ENCODE results near the gene MAPK8IP3.

The MAPK8IP3 gene

DNA sequence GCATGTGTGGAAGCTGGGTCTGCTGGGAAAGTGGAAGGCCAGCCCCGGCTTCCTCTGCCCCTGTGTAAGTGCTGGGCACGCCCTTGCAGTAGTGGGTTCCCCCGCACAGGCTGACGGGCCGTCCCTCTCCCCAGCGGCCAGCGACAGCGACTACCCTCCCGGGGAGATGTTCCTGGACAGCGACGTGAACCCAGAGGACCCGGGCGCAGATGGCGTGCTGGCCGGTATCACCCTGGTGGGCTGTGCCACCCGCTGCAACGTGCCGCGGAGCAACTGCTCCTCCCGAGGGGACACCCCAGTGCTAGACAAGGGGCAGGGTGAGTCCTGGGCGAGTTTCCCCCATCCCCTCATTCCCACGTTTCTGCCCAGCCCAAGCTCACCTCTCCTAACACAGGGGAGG lies 59.8 kb downstream of the MAPK8IP3 start:
- TF ChIP-seq EGR1 (IDR thresholded peaks at IDR 0.05) (no peak), CREB1 (IDR thresholded peaks at IDR 0.05; ENCODE audit: low read depth) (no peak), ZBTB7A (IDR thresholded peaks at IDR 0.05; ENCODE audit: low read depth) (no peak), EP300 (IDR thresholded peaks at IDR 0.05; ENCODE audit: borderline replicate concordance) (no peak)
- TF ChIP-seq, protein P1, sequence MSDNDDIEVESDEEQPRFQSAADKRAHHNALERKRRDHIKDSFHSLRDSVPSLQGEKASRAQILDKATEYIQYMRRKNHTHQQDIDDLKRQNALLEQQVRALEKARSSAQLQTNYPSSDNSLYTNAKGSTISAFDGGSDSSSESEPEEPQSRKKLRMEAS (IDR thresholded peaks at IDR 0.05), result no peak

DNA sequence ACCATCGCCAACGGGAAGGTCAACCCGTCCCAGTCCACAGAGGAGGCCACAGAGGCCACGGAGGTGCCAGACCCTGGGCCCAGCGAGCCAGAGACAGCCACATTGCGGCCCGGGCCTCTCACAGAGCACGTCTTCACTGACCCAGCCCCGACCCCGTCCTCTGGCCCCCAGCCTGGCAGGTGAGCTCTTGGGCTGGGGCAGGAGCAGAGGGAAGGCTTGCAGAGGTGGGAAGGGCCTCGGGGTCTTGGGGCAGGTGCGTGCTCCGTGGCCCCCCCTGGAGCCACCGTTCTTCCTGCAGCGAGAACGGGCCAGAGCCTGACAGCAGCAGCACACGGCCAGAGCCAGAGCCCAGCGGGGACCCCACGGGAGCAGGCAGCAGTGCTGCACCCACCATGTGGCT lies 60.2 kb downstream of the MAPK8IP3 start:
- TF ChIP-seq CREB1 (IDR thresholded peaks at IDR 0.05; ENCODE audit: low read depth) (no peak), ZBTB7A (IDR thresholded peaks at IDR 0.05; ENCODE audit: low read depth) (no peak), NFIC (IDR thresholded peaks at IDR 0.05) (no peak), CEBPB (IDR thresholded peaks at IDR 0.05) (no peak), TAF1 (IDR thresholded peaks at IDR 0.05; ENCODE audit: low read depth) (no peak), YY1 (IDR thresholded peaks at IDR 0.05; ENCODE audit: low read depth) (no peak), TCF12 (IDR thresholded peaks at IDR 0.05; ENCODE audit: low read depth) (no peak), EP300 (IDR thresholded peaks at IDR 0.05; ENCODE audit: borderline replicate concordance) (no peak), FOXM1 (IDR thresholded peaks at IDR 0.05; ENCODE audit: borderline replicate concordance, low read depth) (no peak), TEAD4 (IDR thresholded peaks at IDR 0.05) (no peak)
- TF ChIP-seq, protein P2, sequence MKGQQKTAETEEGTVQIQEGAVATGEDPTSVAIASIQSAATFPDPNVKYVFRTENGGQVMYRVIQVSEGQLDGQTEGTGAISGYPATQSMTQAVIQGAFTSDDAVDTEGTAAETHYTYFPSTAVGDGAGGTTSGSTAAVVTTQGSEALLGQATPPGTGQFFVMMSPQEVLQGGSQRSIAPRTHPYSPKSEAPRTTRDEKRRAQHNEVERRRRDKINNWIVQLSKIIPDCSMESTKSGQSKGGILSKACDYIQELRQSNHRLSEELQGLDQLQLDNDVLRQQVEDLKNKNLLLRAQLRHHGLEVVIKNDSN (IDR thresholded peaks at IDR 0.05), result no peak
- TF ChIP-seq, protein P1 (IDR thresholded peaks at IDR 0.05), result no peak
- TF ChIP-seq, protein P3, sequence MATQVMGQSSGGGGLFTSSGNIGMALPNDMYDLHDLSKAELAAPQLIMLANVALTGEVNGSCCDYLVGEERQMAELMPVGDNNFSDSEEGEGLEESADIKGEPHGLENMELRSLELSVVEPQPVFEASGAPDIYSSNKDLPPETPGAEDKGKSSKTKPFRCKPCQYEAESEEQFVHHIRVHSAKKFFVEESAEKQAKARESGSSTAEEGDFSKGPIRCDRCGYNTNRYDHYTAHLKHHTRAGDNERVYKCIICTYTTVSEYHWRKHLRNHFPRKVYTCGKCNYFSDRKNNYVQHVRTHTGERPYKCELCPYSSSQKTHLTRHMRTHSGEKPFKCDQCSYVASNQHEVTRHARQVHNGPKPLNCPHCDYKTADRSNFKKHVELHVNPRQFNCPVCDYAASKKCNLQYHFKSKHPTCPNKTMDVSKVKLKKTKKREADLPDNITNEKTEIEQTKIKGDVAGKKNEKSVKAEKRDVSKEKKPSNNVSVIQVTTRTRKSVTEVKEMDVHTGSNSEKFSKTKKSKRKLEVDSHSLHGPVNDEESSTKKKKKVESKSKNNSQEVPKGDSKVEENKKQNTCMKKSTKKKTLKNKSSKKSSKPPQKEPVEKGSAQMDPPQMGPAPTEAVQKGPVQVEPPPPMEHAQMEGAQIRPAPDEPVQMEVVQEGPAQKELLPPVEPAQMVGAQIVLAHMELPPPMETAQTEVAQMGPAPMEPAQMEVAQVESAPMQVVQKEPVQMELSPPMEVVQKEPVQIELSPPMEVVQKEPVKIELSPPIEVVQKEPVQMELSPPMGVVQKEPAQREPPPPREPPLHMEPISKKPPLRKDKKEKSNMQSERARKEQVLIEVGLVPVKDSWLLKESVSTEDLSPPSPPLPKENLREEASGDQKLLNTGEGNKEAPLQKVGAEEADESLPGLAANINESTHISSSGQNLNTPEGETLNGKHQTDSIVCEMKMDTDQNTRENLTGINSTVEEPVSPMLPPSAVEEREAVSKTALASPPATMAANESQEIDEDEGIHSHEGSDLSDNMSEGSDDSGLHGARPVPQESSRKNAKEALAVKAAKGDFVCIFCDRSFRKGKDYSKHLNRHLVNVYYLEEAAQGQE (IDR thresholded peaks at IDR 0.05; ENCODE audit: low read depth), result no peak

- TF ChIP-seq, protein P2 (IDR thresholded peaks at IDR 0.05), result no peak
- TF ChIP-seq CEBPB (IDR thresholded peaks at IDR 0.05), result no peak
- TF ChIP-seq TEAD4 (IDR thresholded peaks at IDR 0.05), result no peak
- TF ChIP-seq TCF12 (IDR thresholded peaks at IDR 0.05; ENCODE audit: low read depth), result no peak
- no peak for TF ChIP-seq FOXM1 (IDR thresholded peaks at IDR 0.05; ENCODE audit: borderline replicate concordance, low read depth)
- TF ChIP-seq TAF1 (IDR thresholded peaks at IDR 0.05; ENCODE audit: low read depth), result no peak
- no peak for TF ChIP-seq YY1 (IDR thresholded peaks at IDR 0.05; ENCODE audit: low read depth)
- TF ChIP-seq, protein P3 (IDR thresholded peaks at IDR 0.05; ENCODE audit: low read depth), result no peak
- no peak for TF ChIP-seq CREB1 (IDR thresholded peaks at IDR 0.05; ENCODE audit: low read depth)
- no peak for TF ChIP-seq NFIC (IDR thresholded peaks at IDR 0.05)
- no peak for TF ChIP-seq RAD21 (IDR thresholded peaks at IDR 0.05; ENCODE audit: low read depth)
- no peak for TF ChIP-seq EP300 (IDR thresholded peaks at IDR 0.05; ENCODE audit: borderline replicate concordance)
- TF ChIP-seq ZBTB7A (IDR thresholded peaks at IDR 0.05; ENCODE audit: low read depth), result no peak
- TF ChIP-seq, protein P1 (IDR thresholded peaks at IDR 0.05), result no peak
- no peak for TF ChIP-seq EGR1 (IDR thresholded peaks at IDR 0.05)
Measured at GRCh38 chr16:1766701-1767100, 60.7 kb downstream of the MAPK8IP3 start.

DNA sequence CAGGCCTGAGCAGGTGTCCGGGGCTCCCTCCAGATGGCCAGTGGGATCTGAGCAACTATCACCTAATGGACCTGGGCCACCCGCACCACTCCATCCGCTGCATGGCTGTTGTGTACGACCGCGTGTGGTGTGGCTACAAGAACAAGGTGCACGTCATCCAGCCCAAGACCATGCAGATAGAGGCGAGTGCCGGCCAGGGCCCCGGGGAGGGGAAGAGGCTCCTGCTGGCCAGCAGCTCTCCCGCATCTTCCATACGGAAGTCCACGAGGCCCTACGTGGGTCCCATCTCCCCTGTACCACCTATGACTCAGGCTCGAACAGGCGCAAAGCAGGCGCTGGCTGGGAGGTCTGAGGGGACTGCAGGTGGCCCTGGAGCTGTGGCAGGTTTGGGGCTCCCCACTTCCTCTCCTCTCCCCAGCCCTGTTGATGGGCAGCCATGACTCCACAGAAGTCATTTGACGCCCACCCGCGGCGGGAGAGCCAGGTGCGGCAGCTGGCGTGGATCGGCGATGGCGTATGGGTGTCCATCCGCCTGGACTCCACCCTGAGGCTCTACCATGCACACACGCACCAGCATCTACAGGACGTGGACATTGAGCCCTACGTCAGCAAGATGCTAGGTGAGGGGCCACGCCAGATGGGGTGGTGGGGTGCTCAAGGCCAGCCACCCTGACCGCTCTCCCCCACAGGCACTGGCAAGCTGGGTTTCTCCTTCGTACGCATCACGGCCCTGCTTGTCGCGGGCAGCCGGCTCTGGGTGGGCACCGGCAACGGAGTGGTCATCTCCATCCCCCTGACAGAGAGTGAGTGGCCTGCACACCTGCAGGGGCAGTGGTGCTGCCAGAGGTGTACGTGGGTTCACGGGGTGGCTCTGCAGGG lies 61.4 kb downstream of the MAPK8IP3 start:
- TF ChIP-seq TCF12 (IDR thresholded peaks at IDR 0.05; ENCODE audit: low read depth) (no peak), YY1 (IDR thresholded peaks at IDR 0.05; ENCODE audit: low read depth) (no peak), FOXM1 (IDR thresholded peaks at IDR 0.05; ENCODE audit: borderline replicate concordance, low read depth) (no peak), CEBPB (IDR thresholded peaks at IDR 0.05) (no peak), TEAD4 (IDR thresholded peaks at IDR 0.05) (no peak), TAF1 (IDR thresholded peaks at IDR 0.05; ENCODE audit: low read depth) (no peak), EP300 (IDR thresholded peaks at IDR 0.05; ENCODE audit: borderline replicate concordance) (no peak), RAD21 (IDR thresholded peaks at IDR 0.05; ENCODE audit: low read depth) (no peak), CREB1 (IDR thresholded peaks at IDR 0.05; ENCODE audit: low read depth) (no peak), ZBTB7A (IDR thresholded peaks at IDR 0.05; ENCODE audit: low read depth) (no peak), EGR1 (IDR thresholded peaks at IDR 0.05) (no peak), NFIC (IDR thresholded peaks at IDR 0.05) (no peak)
- TF ChIP-seq, protein P3 (IDR thresholded peaks at IDR 0.05; ENCODE audit: low read depth), result no peak
- TF ChIP-seq, protein P2 (IDR thresholded peaks at IDR 0.05), result no peak
- TF ChIP-seq, protein P1 (IDR thresholded peaks at IDR 0.05), result no peak
